ENCODE data around the gene RAB11FIP4. TPM values are rescaled to one million over a fixed set of nuclear protein-coding genes. Genes with fewer than 3 reads are reported as not detected.

RAB11FIP4 gene
- total RNA-seq, 4 donors from 2014 or later, result 28.9 to 46.8 (median 35.7) TPM

GRCh38 chr17:31444026-31444425, 52.6 kb downstream of the RAB11FIP4 start:
- Histone ChIP-seq H3K36me3 (no peaks in the 10 kb centered on the region), H3K27ac (no peak overlapping the region), H3K4me1 (no peaks in the 10 kb centered on the region), H3K9me3 (no peaks in the 10 kb centered on the region), H3K4me3 (no peak overlapping the region), H3K27me3 (no peaks in the 10 kb centered on the region)
- TF ChIP-seq EP300 (IDR thresholded peaks at IDR 0.05) (no peak), CTCF (IDR thresholded peaks at IDR 0.05) (no peak), POLR2AphosphoS5 (IDR thresholded peaks at IDR 0.05) (no peak), POLR2A (IDR thresholded peaks at IDR 0.05) (no peak)
- no peak for DNase-seq (ENCODE audit: low spot score in 2 of 2)
- WGBS, result 75% methylated on average over 2 of the region's 2 CpGs

DNA sequence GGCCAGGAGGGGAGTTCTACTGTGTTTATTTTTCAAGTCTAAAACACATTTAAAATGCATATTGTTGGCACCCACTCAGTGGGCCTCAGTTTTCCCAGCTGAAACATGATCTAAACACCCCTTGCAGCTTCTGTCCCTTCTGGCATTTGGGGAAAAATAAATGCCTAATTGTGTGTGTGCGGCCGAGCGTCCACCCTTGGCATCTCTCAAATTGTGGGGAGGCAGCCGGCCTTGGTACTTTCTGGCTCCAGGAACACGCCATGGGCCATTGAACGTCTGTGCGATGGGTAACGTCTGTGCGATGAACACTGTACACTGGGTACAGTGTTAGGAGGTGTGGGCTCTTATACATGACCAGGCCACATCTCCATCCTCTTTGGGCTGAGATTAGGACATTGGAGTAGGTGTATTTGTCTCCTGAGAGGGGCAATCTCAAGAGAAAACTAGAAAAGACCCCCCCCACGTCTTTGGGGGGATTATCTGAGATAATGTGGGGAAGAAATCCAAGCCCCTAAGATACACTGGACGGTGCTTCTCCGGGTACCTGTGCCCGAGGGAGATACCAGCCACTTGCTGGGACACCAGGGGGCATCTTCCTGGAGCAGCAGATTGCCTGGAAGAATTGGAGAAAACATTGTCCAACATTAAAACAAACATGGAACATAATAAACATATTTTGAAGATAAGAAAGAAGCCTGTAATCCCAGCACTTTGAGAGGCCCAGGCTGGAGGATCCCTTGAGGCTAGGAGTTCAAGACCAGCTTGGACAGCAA, 54.9 kb downstream of the RAB11FIP4 start:
- Histone ChIP-seq H3K36me3 (no peaks in the 10 kb centered on the region), H3K27ac (no peak overlapping the region), H3K4me1 (no peaks in the 10 kb centered on the region), H3K27me3 (no peaks in the 10 kb centered on the region), H3K4me3 (no peak overlapping the region), H3K9me3 (no peaks in the 10 kb centered on the region)
- TF ChIP-seq POLR2A (IDR thresholded peaks at IDR 0.05) (no peak), EP300 (IDR thresholded peaks at IDR 0.05) (no peak), POLR2AphosphoS5 (IDR thresholded peaks at IDR 0.05) (no peak), CTCF (IDR thresholded peaks at IDR 0.05) (no peak)
- no peak for DNase-seq (ENCODE audit: low spot score in 2 of 2)
- 87% methylated on average over 13 of the region's 13 CpGs for WGBS

- 81% methylated on average over 5 of the region's 5 CpGs for WGBS
- TF ChIP-seq POLR2A (IDR thresholded peaks at IDR 0.05) (no peak), CTCF (IDR thresholded peaks at IDR 0.05) (no peak), EP300 (IDR thresholded peaks at IDR 0.05) (no peak), POLR2AphosphoS5 (IDR thresholded peaks at IDR 0.05) (no peak)
- H3K4me3 ChIP-seq, result no peak overlapping the region
Observed at GRCh38 chr17:31448467-31449077, 57.1 kb downstream of the RAB11FIP4 start.

GRCh38 chr17:31449111-31449510, 57.6 kb downstream of the RAB11FIP4 start:
- WGBS, result 84% methylated on average over 7 of the region's 7 CpGs
- Histone ChIP-seq H3K27me3 (no peaks in the 10 kb centered on the region), H3K9me3 (no peaks in the 10 kb centered on the region), H3K4me3 (no peak overlapping the region), H3K27ac (no peak overlapping the region), H3K36me3 (no peaks in the 10 kb centered on the region), H3K4me1 (no peaks in the 10 kb centered on the region)
- DNase-seq (ENCODE audit: low spot score in 2 of 2), result no peak
- TF ChIP-seq CTCF (IDR thresholded peaks at IDR 0.05), result no peak
- no peak for TF ChIP-seq EP300 (IDR thresholded peaks at IDR 0.05)

More at GRCh38 chr17:31448467-31449077, 57.1 kb downstream of the RAB11FIP4 start:
- no peaks in the 10 kb centered on the region for H3K4me1 ChIP-seq
- DNase-seq (ENCODE audit: low spot score in 2 of 2), result no peak
- H3K9me3 ChIP-seq, result no peaks in the 10 kb centered on the region
- no peak overlapping the region for H3K27ac ChIP-seq
- H3K27me3 ChIP-seq, result no peaks in the 10 kb centered on the region
- H3K36me3 ChIP-seq, result no peaks in the 10 kb centered on the region

GRCh38 chr17:31449746-31450145, 58.3 kb downstream of the RAB11FIP4 start:
- Histone ChIP-seq H3K27me3 (no peaks in the 10 kb centered on the region), H3K27ac (no peak overlapping the region), H3K9me3 (no peaks in the 10 kb centered on the region), H3K36me3 (no peaks in the 10 kb centered on the region), H3K4me1 (no peaks in the 10 kb centered on the region), H3K4me3 (no peak overlapping the region)
- TF ChIP-seq CTCF (IDR thresholded peaks at IDR 0.05) (no peak), POLR2A (IDR thresholded peaks at IDR 0.05) (no peak), EP300 (IDR thresholded peaks at IDR 0.05) (no peak)
- DNase-seq (ENCODE audit: low spot score in 2 of 2), result no peak
- 85% methylated on average over 3 of the region's 3 CpGs for WGBS

All from suprapubic skin (tissue), 4 donors.